ENCODE measurements around the gene MLH1. TPM values are rescaled to one million over a fixed set of nuclear protein-coding genes. Genes with fewer than 3 reads are reported as not detected.

MLH1 gene
- total RNA-seq, 1 donor from 2014 or later: 42.9 TPM

DNA sequence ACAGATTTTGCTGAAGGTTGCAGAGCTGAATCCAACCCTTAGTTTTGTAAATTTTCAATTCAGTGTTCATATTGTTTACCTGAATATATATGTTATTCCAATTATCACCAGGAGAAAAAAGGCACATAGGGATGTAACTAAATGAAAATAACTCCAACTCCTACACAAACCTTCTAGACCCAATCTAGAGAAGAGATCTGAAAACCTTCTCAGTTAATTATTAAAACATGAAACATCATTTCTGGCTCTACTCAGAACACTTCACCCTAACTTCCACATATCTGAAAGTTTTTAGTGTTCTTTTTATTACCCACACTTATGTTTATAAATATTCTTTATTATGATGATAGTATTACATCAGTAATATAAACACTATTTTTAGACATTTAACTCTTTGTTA lies 104.5 kb downstream of the MLH1 start:
- DNase-seq (ENCODE audit: low spot score): no peak
- no peaks in the 10 kb centered on the region for H3K27me3 Mint-ChIP-seq (ENCODE audit: unreplicated experiment)
- peaks cover 4% of the 10 kb centered on the region for H3K36me3 Mint-ChIP-seq (ENCODE audit: low read depth, unreplicated experiment)
- peaks cover 18% of the 10 kb centered on the region for H3K4me1 Mint-ChIP-seq (ENCODE audit: unreplicated experiment)
- no peak overlapping the region for H3K27ac Mint-ChIP-seq (ENCODE audit: unreplicated experiment)
- no peaks in the 10 kb centered on the region for H3K9me3 Mint-ChIP-seq (ENCODE audit: unreplicated experiment)
- no peak overlapping the region for H3K4me3 Mint-ChIP-seq (ENCODE audit: unreplicated experiment)
- TF ChIP-seq, protein P1, sequence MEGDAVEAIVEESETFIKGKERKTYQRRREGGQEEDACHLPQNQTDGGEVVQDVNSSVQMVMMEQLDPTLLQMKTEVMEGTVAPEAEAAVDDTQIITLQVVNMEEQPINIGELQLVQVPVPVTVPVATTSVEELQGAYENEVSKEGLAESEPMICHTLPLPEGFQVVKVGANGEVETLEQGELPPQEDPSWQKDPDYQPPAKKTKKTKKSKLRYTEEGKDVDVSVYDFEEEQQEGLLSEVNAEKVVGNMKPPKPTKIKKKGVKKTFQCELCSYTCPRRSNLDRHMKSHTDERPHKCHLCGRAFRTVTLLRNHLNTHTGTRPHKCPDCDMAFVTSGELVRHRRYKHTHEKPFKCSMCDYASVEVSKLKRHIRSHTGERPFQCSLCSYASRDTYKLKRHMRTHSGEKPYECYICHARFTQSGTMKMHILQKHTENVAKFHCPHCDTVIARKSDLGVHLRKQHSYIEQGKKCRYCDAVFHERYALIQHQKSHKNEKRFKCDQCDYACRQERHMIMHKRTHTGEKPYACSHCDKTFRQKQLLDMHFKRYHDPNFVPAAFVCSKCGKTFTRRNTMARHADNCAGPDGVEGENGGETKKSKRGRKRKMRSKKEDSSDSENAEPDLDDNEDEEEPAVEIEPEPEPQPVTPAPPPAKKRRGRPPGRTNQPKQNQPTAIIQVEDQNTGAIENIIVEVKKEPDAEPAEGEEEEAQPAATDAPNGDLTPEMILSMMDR (IDR thresholded peaks at IDR 0.05; ENCODE audit: unreplicated experiment): no peak

DNA sequence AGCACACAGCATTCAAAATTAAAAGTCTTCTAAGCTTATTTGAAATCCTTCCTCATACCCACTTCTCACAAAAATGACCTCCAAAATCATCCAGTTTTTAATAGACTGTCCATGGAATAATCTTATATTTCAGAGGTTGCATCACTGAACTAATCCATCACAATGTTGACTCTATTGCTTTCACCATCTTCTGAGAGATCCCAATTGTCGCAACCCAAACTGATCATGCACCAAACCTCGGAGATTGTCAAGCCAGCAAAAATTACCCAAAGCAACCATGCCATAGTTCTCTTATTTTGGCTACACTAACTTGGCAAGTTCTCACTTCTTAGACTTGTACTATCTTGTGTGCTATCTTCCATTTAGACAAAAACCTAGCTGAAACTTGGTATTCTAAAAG lies 105.6 kb downstream of the MLH1 start:
- H3K4me1 Mint-ChIP-seq (ENCODE audit: unreplicated experiment): peaks cover 15% of the 10 kb centered on the region
- no peak overlapping the region for H3K4me3 Mint-ChIP-seq (ENCODE audit: unreplicated experiment)
- TF ChIP-seq, protein P1 (IDR thresholded peaks at IDR 0.05; ENCODE audit: unreplicated experiment): no peak
- no peak overlapping the region for H3K27ac Mint-ChIP-seq (ENCODE audit: unreplicated experiment)
- no peaks in the 10 kb centered on the region for H3K27me3 Mint-ChIP-seq (ENCODE audit: unreplicated experiment)
- no peaks in the 10 kb centered on the region for H3K36me3 Mint-ChIP-seq (ENCODE audit: low read depth, unreplicated experiment)
- H3K9me3 Mint-ChIP-seq (ENCODE audit: unreplicated experiment): no peaks in the 10 kb centered on the region
- no peak for DNase-seq (ENCODE audit: low spot score)

DNA sequence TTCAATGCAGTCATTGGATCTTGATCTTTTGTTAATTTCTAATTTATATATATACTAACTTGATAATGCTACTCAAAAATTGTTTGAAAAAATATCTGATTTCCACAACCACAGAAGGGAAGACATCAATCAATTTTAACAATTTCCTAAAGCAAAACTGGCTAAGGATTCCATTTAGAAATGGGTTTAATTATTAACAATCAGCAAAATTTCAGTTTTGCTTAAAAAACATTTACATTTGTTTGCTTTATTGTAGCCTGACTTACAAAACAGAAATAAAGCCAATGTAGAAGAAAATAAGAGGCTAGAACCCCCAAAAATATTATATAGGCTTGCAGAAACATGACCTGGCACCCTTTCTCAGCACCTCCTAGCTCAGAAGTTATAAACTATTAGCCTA lies 106.2 kb downstream of the MLH1 start:
- TF ChIP-seq, protein P1 (IDR thresholded peaks at IDR 0.05; ENCODE audit: unreplicated experiment): no peak
- DNase-seq (ENCODE audit: low spot score): no peak

DNA sequence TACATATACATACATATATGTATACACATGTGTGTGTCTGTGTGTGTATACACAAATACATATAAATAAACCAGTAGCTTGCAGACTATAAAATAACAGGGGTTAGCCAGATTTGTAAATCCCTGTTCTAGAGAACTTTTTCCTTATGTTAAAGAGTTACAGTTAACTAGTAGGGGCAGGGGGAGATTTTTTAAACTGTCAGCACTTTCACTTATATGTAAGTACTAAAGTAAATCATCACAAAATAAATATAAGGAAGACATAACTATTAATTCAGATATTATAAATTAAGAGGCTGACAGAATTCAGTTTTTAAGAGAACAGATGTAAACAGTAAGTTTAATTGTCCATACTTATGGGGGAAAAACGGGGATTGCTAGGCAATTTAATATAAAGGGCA lies 107.1 kb downstream of the MLH1 start:
- Mint-ChIP-seq H3K4me1 (ENCODE audit: unreplicated experiment) (peaks cover 7% of the 10 kb centered on the region), H3K9me3 (ENCODE audit: unreplicated experiment) (no peaks in the 10 kb centered on the region), H3K36me3 (ENCODE audit: low read depth, unreplicated experiment) (no peaks in the 10 kb centered on the region), H3K27ac (ENCODE audit: unreplicated experiment) (no peak overlapping the region), H3K4me3 (ENCODE audit: unreplicated experiment) (no peak overlapping the region), H3K27me3 (ENCODE audit: unreplicated experiment) (no peaks in the 10 kb centered on the region)
- DNase-seq (ENCODE audit: low spot score): no peak
- TF ChIP-seq, protein P1 (IDR thresholded peaks at IDR 0.05; ENCODE audit: unreplicated experiment): no peak

More for the DNA sequence above, 106.2 kb downstream of the MLH1 start:
- Mint-ChIP-seq H3K4me3 (ENCODE audit: unreplicated experiment) (no peak overlapping the region), H3K27ac (ENCODE audit: unreplicated experiment) (no peak overlapping the region), H3K27me3 (ENCODE audit: unreplicated experiment) (no peaks in the 10 kb centered on the region), H3K36me3 (ENCODE audit: low read depth, unreplicated experiment) (no peaks in the 10 kb centered on the region), H3K9me3 (ENCODE audit: unreplicated experiment) (no peaks in the 10 kb centered on the region), H3K4me1 (ENCODE audit: unreplicated experiment) (peaks cover 14% of the 10 kb centered on the region)

Other genes with a start within 250 kb of the MLH1 start
- not detected for gene DCLK3, start 229.0 kb upstream of the MLH1 start, total RNA-seq (ENCODE audit: unreplicated experiment)
- 2.8 TPM for gene TRANK1, start 48.5 kb upstream of the MLH1 start, total RNA-seq (ENCODE audit: unreplicated experiment)
- gene EPM2AIP1, start 387 bp upstream of the MLH1 start, total RNA-seq (ENCODE audit: unreplicated experiment): 15.3 TPM
- gene LRRFIP2, start 181.1 kb downstream of the MLH1 start, total RNA-seq (ENCODE audit: unreplicated experiment): 40.0 TPM
- 51.1 TPM for gene GOLGA4, start 249.8 kb downstream of the MLH1 start, total RNA-seq (ENCODE audit: unreplicated experiment)